Activated T-cell treated with anti-CD3 and anti-CD28 coated beads, Interleukin-2, amount 50 U/mL, for 72 hours (primary cell): ENCODE measurements around the gene SPTLC3. TPM values are rescaled to one million over a fixed set of nuclear protein-coding genes. Genes with fewer than 3 reads are reported as not detected.
"Not testable (repeated sequence)": the region's sequence is repeated elsewhere in the genome, so short reads cannot be mapped to it uniquely, and the experiment has no call there.

Source experiments
- ATAC-seq, 2 donors: fragments of 150-1000 bp; cut with Tn5 transposase; replicated peaks in 1 of 2; 2 replicates each; pipeline ENCODE4 v1.10.0; 2021; ENCODE audit warnings: moderate library complexity in 2 of 2, mild to moderate bottlenecking in 1 of 2
- DNase-seq, 2 donors: peaks; one replicate each; pipeline ENCODE4 v3.0.0; 2021 to 2022; ENCODE audit warnings: mixed read lengths in 1 of 2
- H3K27ac Mint-ChIP-seq: one replicate; pipeline ENCODE4 v1.8.0; 2022; ENCODE audit warnings: mild to moderate bottlenecking, moderate library complexity, mixed read lengths
- H3K27me3 Mint-ChIP-seq: one replicate; pipeline ENCODE4 v1.8.0; 2022; ENCODE audit warnings: low read depth, mixed read lengths
- H3K36me3 Mint-ChIP-seq, 2 donors: one replicate each; pipeline ENCODE4 v1.8.0; 2022; ENCODE audit warnings: mixed read lengths in 2 of 2, mild to moderate bottlenecking in 1 of 2; ENCODE audit not compliant: insufficient read depth in 2 of 2
- H3K4me1 Mint-ChIP-seq: one replicate; pipeline ENCODE4 v1.8.0; 2022; ENCODE audit warnings: low read depth, mixed read lengths
- H3K4me3 Mint-ChIP-seq, 2 donors: one replicate each; pipeline ENCODE4 v1.8.0; 2022; ENCODE audit warnings: mild to moderate bottlenecking in 2 of 2, mixed read lengths in 2 of 2, moderate library complexity in 2 of 2
- H3K9me3 Mint-ChIP-seq, 2 donors: one replicate each; pipeline ENCODE4 v1.8.0; 2022; ENCODE audit warnings: mixed read lengths in 2 of 2
- total RNA-seq, 2 donors: library from RNA; stranded (reverse); gene quantifications; one replicate each; pipeline ENCODE4 v1.2.3, GENCODE V29; 2022

Gene SPTLC3
- total RNA-seq, 2 donors from 2014 or later: 1.4 to 2.0 TPM

DNA sequence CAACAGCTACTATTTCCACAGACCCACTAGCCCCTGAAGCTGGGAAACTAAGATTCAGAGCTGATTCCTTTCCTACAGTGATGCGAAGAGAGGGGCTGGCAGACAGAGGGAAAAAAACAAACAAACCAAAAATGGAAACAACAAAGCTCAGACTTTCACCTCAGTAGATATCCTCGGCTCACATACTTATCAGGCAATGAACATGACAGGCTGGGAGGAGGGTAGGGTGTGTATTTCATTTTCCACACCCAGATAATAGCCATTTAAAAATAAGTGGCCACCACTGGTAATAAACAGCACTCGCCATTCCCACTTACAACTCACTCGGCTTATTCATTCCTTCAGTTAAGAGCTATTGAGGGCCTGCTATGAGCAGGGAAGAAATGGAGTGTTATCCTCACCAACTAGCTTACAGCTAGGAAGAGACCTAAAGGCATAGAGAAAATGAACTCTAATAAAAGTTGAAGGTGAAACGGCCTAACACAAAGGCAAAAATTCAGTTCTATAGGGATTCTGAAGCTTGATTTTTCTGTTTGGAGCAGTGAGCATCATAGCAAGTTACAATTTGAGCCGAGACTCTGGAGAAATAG is 32.0 kb upstream of the SPTLC3 start:
- DNase-seq: no peak

DNA sequence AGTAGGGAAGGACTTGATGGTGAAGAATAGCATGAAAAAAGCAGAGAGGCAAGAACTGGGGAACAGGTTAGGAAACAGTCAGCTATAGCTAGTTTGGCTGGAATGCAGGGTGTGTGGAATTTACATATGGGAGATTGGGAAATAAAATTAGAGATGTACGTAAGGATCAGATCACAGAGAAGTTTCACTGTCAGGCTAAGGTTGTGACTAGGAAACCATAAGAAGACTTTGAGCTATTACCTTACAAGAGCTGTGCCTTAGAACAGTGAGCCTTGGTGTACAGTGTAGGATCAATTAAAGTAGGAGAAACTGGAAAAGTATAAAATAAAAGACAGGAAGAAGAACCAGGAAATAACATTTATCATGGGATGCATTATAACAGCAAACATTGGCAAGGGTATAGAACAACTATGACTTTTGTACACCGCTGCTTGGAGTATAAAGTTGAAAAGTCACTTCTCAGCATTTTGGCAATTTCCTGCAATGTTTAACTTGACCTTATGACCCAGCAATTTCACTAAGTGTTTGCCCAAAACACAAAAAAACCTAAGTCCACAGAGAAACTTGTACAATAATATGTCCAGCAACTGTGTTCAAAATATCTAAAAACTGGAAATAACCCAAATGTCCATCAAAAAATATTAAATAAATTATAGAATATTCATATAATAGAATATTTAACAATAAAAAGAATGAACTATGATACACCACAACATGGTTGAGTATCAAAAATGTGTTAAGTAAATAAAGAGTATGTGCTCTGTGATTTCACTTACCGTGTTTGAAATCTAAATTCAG is 31.2 kb upstream of the SPTLC3 start:
- H3K4me1 Mint-ChIP-seq: no peaks in the 10 kb centered on the region
- H3K4me3 Mint-ChIP-seq: no peak overlapping the region
- no peaks in the 10 kb centered on the region for H3K36me3 Mint-ChIP-seq
- peaks cover 18% of the 10 kb centered on the region for H3K27me3 Mint-ChIP-seq
- ATAC-seq: no peak
- H3K9me3 Mint-ChIP-seq: no peaks in the 10 kb centered on the region
- H3K27ac Mint-ChIP-seq: no peak overlapping the region
- no peak for DNase-seq

More for the DNA sequence above, 32.0 kb upstream of the SPTLC3 start:
- no peak for ATAC-seq
- no peaks in the 10 kb centered on the region for H3K4me1 Mint-ChIP-seq
- peaks cover 18% of the 10 kb centered on the region for H3K27me3 Mint-ChIP-seq
- no peaks in the 10 kb centered on the region for H3K9me3 Mint-ChIP-seq
- H3K36me3 Mint-ChIP-seq: no peaks in the 10 kb centered on the region
- H3K4me3 Mint-ChIP-seq: no peak overlapping the region
- H3K27ac Mint-ChIP-seq: no peak overlapping the region

GRCh38 chr20:12978126-12978394 is 30.7 kb upstream of the SPTLC3 start:
- Mint-ChIP-seq H3K9me3 (no peaks in the 10 kb centered on the region), H3K27ac (no peak overlapping the region), H3K4me3 (no peak overlapping the region), H3K4me1 (no peaks in the 10 kb centered on the region), H3K27me3 (peaks cover 18% of the 10 kb centered on the region), H3K36me3 (no peaks in the 10 kb centered on the region)
- ATAC-seq (no peak), DNase-seq (no peak)

- no peak for DNase-seq
- Mint-ChIP-seq H3K4me3 (no peak overlapping the region), H3K9me3 (no peaks in the 10 kb centered on the region), H3K27ac (no peak overlapping the region), H3K36me3 (no peaks in the 10 kb centered on the region), H3K4me1 (no peaks in the 10 kb centered on the region), H3K27me3 (peaks cover 18% of the 10 kb centered on the region)
- no peak for ATAC-seq
Observed at GRCh38 chr20:12978613-12979495, 29.9 kb upstream of the SPTLC3 start.

- not testable (repeated sequence) for H3K27ac Mint-ChIP-seq, H3K36me3 Mint-ChIP-seq, H3K9me3 Mint-ChIP-seq, DNase-seq, H3K4me3 Mint-ChIP-seq, H3K4me1 Mint-ChIP-seq, ATAC-seq
- H3K27me3 Mint-ChIP-seq: peaks cover 18% of the 10 kb centered on the region
Observed at GRCh38 chr20:12979713-12980112, 29.1 kb upstream of the SPTLC3 start.

DNA sequence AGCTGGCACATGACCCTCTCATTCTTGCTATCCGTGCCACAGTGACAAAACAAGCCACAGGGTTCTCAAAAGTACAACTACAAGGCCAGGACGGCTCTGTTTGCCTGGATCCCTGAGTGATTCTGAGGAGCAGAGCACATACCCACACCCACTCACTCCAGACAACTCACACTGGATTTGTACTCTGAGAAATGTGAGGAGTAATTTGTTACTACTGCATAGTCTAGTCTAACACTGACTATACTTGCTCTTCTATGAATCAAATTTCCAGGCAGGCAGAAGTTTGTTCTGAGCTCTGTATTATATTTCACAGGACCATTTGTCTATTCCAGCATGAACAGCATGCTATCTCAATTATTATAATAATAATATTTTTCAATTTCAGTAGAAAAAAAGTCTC is 26.7 kb upstream of the SPTLC3 start:
- ATAC-seq (no peak), DNase-seq (no peak)
- H3K27me3 Mint-ChIP-seq: peaks cover 18% of the 10 kb centered on the region
- H3K4me1 Mint-ChIP-seq: no peaks in the 10 kb centered on the region
- no peak overlapping the region for H3K27ac Mint-ChIP-seq
- no peaks in the 10 kb centered on the region for H3K36me3 Mint-ChIP-seq
- H3K9me3 Mint-ChIP-seq: no peaks in the 10 kb centered on the region
- H3K4me3 Mint-ChIP-seq: no peak overlapping the region

- no peaks in the 10 kb centered on the region for H3K4me1 Mint-ChIP-seq
Observed at GRCh38 chr20:12984069-12984765, 24.6 kb upstream of the SPTLC3 start.

GRCh38 chr20:12984863-12985262 is 23.9 kb upstream of the SPTLC3 start:
- Mint-ChIP-seq H3K27ac (no peak overlapping the region), H3K9me3 (no peaks in the 10 kb centered on the region), H3K27me3 (peaks cover 6% of the 10 kb centered on the region), H3K36me3 (no peaks in the 10 kb centered on the region), H3K4me1 (no peaks in the 10 kb centered on the region), H3K4me3 (no peak overlapping the region)
- DNase-seq (no peak), ATAC-seq (no peak)

More at GRCh38 chr20:12984069-12984765, 24.6 kb upstream of the SPTLC3 start:
- DNase-seq (no peak), ATAC-seq (no peak)
- Mint-ChIP-seq H3K4me3 (no peak overlapping the region), H3K36me3 (no peaks in the 10 kb centered on the region), H3K27ac (no peak overlapping the region), H3K27me3 (peaks cover 13% of the 10 kb centered on the region), H3K9me3 (no peaks in the 10 kb centered on the region)

GRCh38 chr20:12987261-12987660 is 21.5 kb upstream of the SPTLC3 start:
- H3K4me3 Mint-ChIP-seq: no peak overlapping the region

DNA sequence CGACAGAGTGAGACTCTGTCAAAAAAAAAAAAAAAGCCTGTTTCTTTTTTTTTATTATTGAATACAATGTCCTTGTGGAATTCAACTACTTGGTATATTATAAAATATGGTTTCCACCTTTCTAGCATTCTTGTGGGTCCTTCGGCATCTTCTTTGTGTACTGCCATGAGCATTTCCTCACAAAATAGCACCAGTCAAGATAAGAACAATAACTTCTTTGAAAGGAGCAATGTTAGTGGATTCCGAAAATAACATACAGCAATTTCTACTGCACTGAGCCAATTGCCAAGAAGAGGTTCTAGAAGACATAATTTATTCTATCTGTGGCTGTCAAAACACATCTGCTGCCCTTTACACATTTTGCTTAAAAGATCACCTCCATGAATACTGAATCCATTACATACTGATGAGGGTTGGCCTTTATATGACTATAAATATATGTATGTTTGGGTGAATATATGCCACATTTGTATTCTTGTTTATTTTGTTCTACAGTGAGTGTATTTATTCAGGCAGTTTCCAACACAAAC is 19.1 kb upstream of the SPTLC3 start:
- H3K9me3 Mint-ChIP-seq: no peaks in the 10 kb centered on the region
- H3K36me3 Mint-ChIP-seq: no peaks in the 10 kb centered on the region
- H3K27me3 Mint-ChIP-seq: no peaks in the 10 kb centered on the region
- no peaks in the 10 kb centered on the region for H3K4me1 Mint-ChIP-seq
- ATAC-seq: no peak
- no peak overlapping the region for H3K4me3 Mint-ChIP-seq
- no peak for DNase-seq
- no peak overlapping the region for H3K27ac Mint-ChIP-seq

More at GRCh38 chr20:12987261-12987660, 21.5 kb upstream of the SPTLC3 start:
- H3K27me3 Mint-ChIP-seq: no peaks in the 10 kb centered on the region
- no peak for DNase-seq
- H3K36me3 Mint-ChIP-seq: no peaks in the 10 kb centered on the region
- H3K27ac Mint-ChIP-seq: no peak overlapping the region
- no peaks in the 10 kb centered on the region for H3K4me1 Mint-ChIP-seq
- no peaks in the 10 kb centered on the region for H3K9me3 Mint-ChIP-seq
- ATAC-seq: no peak

DNA sequence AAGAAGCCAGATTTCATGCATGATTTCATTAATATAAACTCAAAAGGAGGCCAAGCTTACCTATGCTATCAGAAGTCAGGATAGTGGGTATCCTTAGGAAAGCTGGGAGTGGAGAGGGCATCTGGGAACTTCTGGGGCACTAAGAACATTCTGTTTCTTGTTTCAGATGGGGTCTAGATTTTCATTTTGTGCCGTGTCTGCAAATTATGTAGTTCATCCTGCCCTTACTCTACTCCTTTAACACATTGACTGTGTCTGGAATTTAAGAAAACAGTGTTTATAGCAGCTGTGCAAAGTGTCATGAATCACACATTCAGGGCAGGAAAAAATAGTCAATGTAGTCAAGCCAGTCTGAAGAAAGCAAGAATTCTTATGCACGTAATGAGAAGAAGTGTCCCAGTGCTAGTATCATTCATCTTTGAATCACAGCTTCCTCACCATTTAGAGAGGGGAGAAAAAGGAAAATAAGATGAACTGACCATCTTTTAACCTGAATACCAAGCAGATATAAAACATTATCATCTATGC is 11.6 kb upstream of the SPTLC3 start:
- no peak for DNase-seq
- Mint-ChIP-seq H3K4me1 (no peaks in the 10 kb centered on the region), H3K9me3 (peaks cover 0 to 2% of the 10 kb centered on the region in 2 donors), H3K36me3 (no peaks in the 10 kb centered on the region), H3K27ac (no peak overlapping the region), H3K27me3 (no peaks in the 10 kb centered on the region), H3K4me3 (no peak overlapping the region)
- ATAC-seq: no peak

- no peaks in the 10 kb centered on the region for H3K36me3 Mint-ChIP-seq
- peaks cover 0 to 2% of the 10 kb centered on the region in 2 donors for H3K9me3 Mint-ChIP-seq
- no peaks in the 10 kb centered on the region for H3K27me3 Mint-ChIP-seq
- DNase-seq (no peak), ATAC-seq (no peak)
- H3K27ac Mint-ChIP-seq: no peak overlapping the region
- no peaks in the 10 kb centered on the region for H3K4me1 Mint-ChIP-seq
- no peak overlapping the region for H3K4me3 Mint-ChIP-seq
Observed at GRCh38 chr20:12998046-12998445, 10.7 kb upstream of the SPTLC3 start.
